ENCODE results near the gene HIF3A.
"Not testable (repeated sequence)": the region's sequence is repeated elsewhere in the genome, so short reads cannot be mapped to it uniquely, and the experiment has no call there.

- TF ChIP-seq, protein P1, sequence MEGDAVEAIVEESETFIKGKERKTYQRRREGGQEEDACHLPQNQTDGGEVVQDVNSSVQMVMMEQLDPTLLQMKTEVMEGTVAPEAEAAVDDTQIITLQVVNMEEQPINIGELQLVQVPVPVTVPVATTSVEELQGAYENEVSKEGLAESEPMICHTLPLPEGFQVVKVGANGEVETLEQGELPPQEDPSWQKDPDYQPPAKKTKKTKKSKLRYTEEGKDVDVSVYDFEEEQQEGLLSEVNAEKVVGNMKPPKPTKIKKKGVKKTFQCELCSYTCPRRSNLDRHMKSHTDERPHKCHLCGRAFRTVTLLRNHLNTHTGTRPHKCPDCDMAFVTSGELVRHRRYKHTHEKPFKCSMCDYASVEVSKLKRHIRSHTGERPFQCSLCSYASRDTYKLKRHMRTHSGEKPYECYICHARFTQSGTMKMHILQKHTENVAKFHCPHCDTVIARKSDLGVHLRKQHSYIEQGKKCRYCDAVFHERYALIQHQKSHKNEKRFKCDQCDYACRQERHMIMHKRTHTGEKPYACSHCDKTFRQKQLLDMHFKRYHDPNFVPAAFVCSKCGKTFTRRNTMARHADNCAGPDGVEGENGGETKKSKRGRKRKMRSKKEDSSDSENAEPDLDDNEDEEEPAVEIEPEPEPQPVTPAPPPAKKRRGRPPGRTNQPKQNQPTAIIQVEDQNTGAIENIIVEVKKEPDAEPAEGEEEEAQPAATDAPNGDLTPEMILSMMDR (optimal IDR thresholded peaks at IDR 0.05 in 1 of 3, IDR thresholded peaks at IDR 0.05 in 1 of 3, conservative IDR thresholded peaks at IDR 0.05 in 1 of 3; ENCODE audit: extremely low read depth in 1 of 3, insufficient read depth in 2 of 3, low read length in 3 of 3), result not testable (repeated sequence)
- not testable (repeated sequence) for TF ChIP-seq EZH2 (IDR thresholded peaks at IDR 0.05; ENCODE audit: low read length)
These were observed 17.0 kb downstream of the HIF3A start for GRCh38 chr19:46313540-46314469.

Data from keratinocyte (primary cell).